SJSA1 (cell line): Measurements from ENCODE around the gene NKX1-1. TPM values are rescaled to one million over a fixed set of nuclear protein-coding genes. Genes with fewer than 3 reads are reported as not detected.

Source experiments
- DNase-seq, 2 experiments: peaks; one replicate each; pipeline ENCODE4 v3.0.0-alpha.2; 2015 to 2020; ENCODE audit warnings: low spot score in 2 of 2, low read depth in 1 of 2
- H3K27ac ChIP-seq: fragments of 250-450 bp; sonication (Bioruptor Pico); 2 replicates; pipeline ENCODE4 v1.5.1; 2020; ENCODE audit warnings: mild to moderate bottlenecking, moderate library complexity
- H3K27me3 ChIP-seq: fragments of 250-450 bp; sonication (Bioruptor Pico); replicated peaks from 2 replicates; pipeline ENCODE4 v1.5.1; 2020; ENCODE audit warnings: mild to moderate bottlenecking, moderate library complexity
- H3K36me3 ChIP-seq: fragments of 250-450 bp; sonication (Bioruptor Pico); 2 replicates; pipeline ENCODE4 v1.5.1; 2020; ENCODE audit warnings: mild to moderate bottlenecking
- H3K4me1 ChIP-seq: fragments of 250-450 bp; sonication (Bioruptor Pico); replicated peaks from 2 replicates; pipeline ENCODE4 v1.6.1; 2021; ENCODE audit warnings: mild to moderate bottlenecking
- H3K4me3 ChIP-seq: fragments of 250-450 bp; sonication (Bioruptor Pico); 2 replicates; pipeline ENCODE4 v1.5.1; 2020; ENCODE audit warnings: mild to moderate bottlenecking
- H3K9me3 ChIP-seq: fragments of 250-450 bp; sonication (Bioruptor Pico); replicated peaks from 2 replicates; pipeline ENCODE4 v1.5.1; 2020; ENCODE audit warnings: mild to moderate bottlenecking
- total RNA-seq: library from RNA; depleted of rRNA; stranded (reverse); fragments of >200 nt; shearing (Covaris generic); gene quantifications from 2 replicates; pipeline ENCODE4 v1.2.3, GENCODE V29; 2014; rRNA removed

NKX1-1 gene
- total RNA-seq, 1 experiment from 2014 or later, result not detected

DNA sequence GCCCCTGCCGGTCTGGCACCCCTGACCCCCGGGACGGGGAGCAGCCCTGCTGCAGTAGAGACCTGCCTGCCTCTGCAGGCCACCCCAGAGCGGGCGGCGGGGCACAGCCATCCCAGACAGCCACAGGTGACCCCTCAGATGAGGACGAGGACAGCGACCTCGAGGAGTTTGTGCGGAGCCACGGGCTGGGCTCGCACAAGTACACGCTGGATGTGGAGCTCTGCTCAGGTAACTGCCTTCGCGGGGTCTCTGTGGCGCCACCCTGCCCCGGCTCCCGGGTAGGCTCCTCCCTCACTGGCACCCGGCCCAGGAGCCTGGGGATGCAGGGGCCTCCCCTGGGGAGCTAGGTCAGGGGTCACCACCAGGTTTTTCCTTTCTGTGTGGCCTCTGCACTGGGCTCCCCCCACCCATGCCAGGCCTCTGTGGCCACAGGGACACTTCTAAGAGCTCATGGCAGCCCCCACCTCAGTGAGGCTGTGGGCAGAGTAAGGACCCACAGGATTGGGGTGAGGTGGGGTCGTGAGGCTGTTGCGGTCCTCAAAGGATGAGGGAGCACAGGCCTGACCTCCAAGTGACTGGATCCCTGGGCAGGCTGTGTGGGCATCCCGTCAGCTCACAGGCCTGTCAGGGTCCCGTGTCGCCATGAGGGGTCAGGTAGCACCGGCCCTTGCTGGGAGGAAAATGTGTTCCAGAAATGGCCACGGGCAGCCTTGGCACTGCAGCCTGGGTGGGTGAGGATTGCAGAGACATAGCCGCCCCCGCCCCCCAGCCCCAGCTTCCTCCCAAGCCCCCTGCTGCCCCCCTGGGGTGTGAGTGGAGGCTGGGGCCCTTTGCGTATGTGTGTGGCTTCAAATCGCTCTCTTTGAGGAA lies 52.8 kb downstream of the NKX1-1 start:
- DNase-seq, result no peak
- H3K9me3 ChIP-seq, result no peaks in the 10 kb centered on the region
- H3K36me3 ChIP-seq, result no peaks in the 10 kb centered on the region; the same call in 1 of the 2 replicates
- no peak overlapping the region for H3K27ac ChIP-seq
- no peak overlapping the region for H3K4me3 ChIP-seq
- no peaks in the 10 kb centered on the region for H3K27me3 ChIP-seq
- no peaks in the 10 kb centered on the region for H3K4me1 ChIP-seq

Other genes with a start within 250 kb of the NKX1-1 start
- 0.16 TPM in 1 of 2 replicates, not detected in the other for gene SPON2, start 233.9 kb downstream of the NKX1-1 start, total RNA-seq
- gene CTBP1, start 157.3 kb downstream of the NKX1-1 start, total RNA-seq, result 80.9 and 89.3 TPM in 2 replicates
- gene MAEA, start 116.6 kb downstream of the NKX1-1 start, total RNA-seq, result 34.4 and 39.7 TPM in 2 replicates
- gene UVSSA, start 59.2 kb downstream of the NKX1-1 start, total RNA-seq, result 2.5 and 4.0 TPM in 2 replicates